K562 (cell line): ENCODE data around the gene CRYBG2. TPM values are rescaled to one million over a fixed set of nuclear protein-coding genes. Genes with fewer than 3 reads are reported as not detected.

Experiments
- BCOR ChIP-seq: fragments of 450-650 bp; IDR thresholded peaks from 2 replicates; pipeline ENCODE4 v1.6.1; 2016
- BRCA1 ChIP-seq, 2 experiments: fragments of 450-650 bp in 1 of 2; sonication (generic) in 1 of 2; formaldehyde crosslinking in 1 of 2; IDR thresholded peaks; 2 replicates each; pipeline versions ENCODE4 v1.5.0 to v1.6.1; 2017 to 2020; ENCODE audit warnings: mild to moderate bottlenecking in 1 of 2, missing genetic modification reagents in 1 of 2
- C11orf30 ChIP-seq: fragments of 450-650 bp; IDR thresholded peaks from 2 replicates; pipeline ENCODE4 v1.6.1; 2016; ENCODE audit warnings: low read depth, mild to moderate bottlenecking
- CCAR2 ChIP-seq: fragments of 200-400 bp; formaldehyde crosslinking; IDR thresholded peaks from 2 replicates; pipeline ENCODE4 v1.6.1; 2017; ENCODE audit warnings: mild to moderate bottlenecking, low read depth, low read length
- ELF1 ChIP-seq: fragments of 200-800 bp; sonication (Bioruptor generic); IDR thresholded peaks from 2 replicates; pipeline ENCODE4 v1.6.1; 2016; ENCODE audit warnings: missing genetic modification characterization, missing compliant biosample characterization
- FOXK1 ChIP-seq: sonication (generic); formaldehyde crosslinking; IDR thresholded peaks from 2 replicates; pipeline ENCODE4 v1.8.0; 2022; ENCODE audit warnings: missing genetic modification reagents, mild to moderate bottlenecking, borderline replicate concordance
- GTF2A2 ChIP-seq: IDR thresholded peaks from 2 replicates; pipeline ENCODE4 v1.6.1; 2016; ENCODE audit warnings: mild to moderate bottlenecking, missing genetic modification characterization, missing compliant biosample characterization
- KDM2B ChIP-seq: fragments of 250-450 bp; sonication (Bioruptor Pico); IDR thresholded peaks from 2 replicates; pipeline ENCODE4 v1.8.0; 2021; ENCODE audit warnings: mild to moderate bottlenecking, moderate library complexity
- KLF1 ChIP-seq: fragments of 450-650 bp; IDR thresholded peaks from 2 replicates; pipeline ENCODE4 v1.6.1; 2016; ENCODE audit warnings: missing genetic modification characterization, missing compliant biosample characterization
- NR2C2 ChIP-seq, 2 experiments: fragments of 200-800 bp in 1 of 2; sonication (Bioruptor generic) in 1 of 2; sonication (generic) in 1 of 2; formaldehyde crosslinking in 1 of 2; IDR thresholded peaks; 2 replicates each; pipeline versions ENCODE4 v1.6.1 to v1.8.0; 2016 to 2022; ENCODE audit warnings: mild to moderate bottlenecking in 1 of 2, missing compliant biosample characterization in 1 of 2, missing genetic modification characterization in 1 of 2, missing genetic modification reagents in 1 of 2
- RNF219 ChIP-seq: fragments of 250-450 bp; sonication (Bioruptor Pico); IDR thresholded peaks from 2 replicates; pipeline ENCODE4 v1.5.0; 2022; ENCODE audit warnings: mild to moderate bottlenecking
- TEAD1 ChIP-seq, 2 experiments: fragments of 450-650 bp in 1 of 2; sonication (generic) in 1 of 2; formaldehyde crosslinking; IDR thresholded peaks; 2 replicates each; pipeline versions ENCODE4 v1.4.0 to v1.8.0; 2020 to 2022; ENCODE audit warnings: mild to moderate bottlenecking in 2 of 2, missing genetic modification reagents in 1 of 2
- THRAP3 ChIP-seq: fragments of 450-650 bp; IDR thresholded peaks from 2 replicates; pipeline ENCODE4 v1.6.1; 2016; ENCODE audit warnings: mild to moderate bottlenecking, inconsistent platforms, borderline replicate concordance
- ZBTB7A ChIP-seq: IDR thresholded peaks from 2 replicates; pipeline ENCODE4 v1.6.1; 2011; ENCODE audit warnings: low read depth, mild to moderate bottlenecking, low read length, moderate library complexity, borderline replicate concordance; ENCODE audit not compliant: control insufficient read depth
- ZFP1 ChIP-seq: fragments of 450-650 bp; formaldehyde crosslinking; IDR thresholded peaks from 2 replicates; pipeline ENCODE4 v1.4.0; 2020; ENCODE audit warnings: mild to moderate bottlenecking, mixed read lengths
- ZNF143 ChIP-seq: sonication (generic); formaldehyde crosslinking; IDR thresholded peaks from 2 replicates; pipeline ENCODE4 v1.9.0; 2022; ENCODE audit warnings: mild to moderate bottlenecking, missing genetic modification reagents
- ZNF324 ChIP-seq: fragments of 250-450 bp; sonication (Bioruptor Pico); IDR thresholded peaks from 2 replicates; pipeline ENCODE4 v1.4.0; 2020; ENCODE audit warnings: mild to moderate bottlenecking
- ZNF785 ChIP-seq: fragments of 250-450 bp; sonication (Bioruptor Pico); IDR thresholded peaks from 2 replicates; pipeline ENCODE4 v1.4.0; 2020; ENCODE audit warnings: mild to moderate bottlenecking
- polyA plus RNA-seq, 8 experiments: library from polyadenylated mRNA; depleted of rRNA in 4 of 8; stranded (reverse) in 5 of 8; unstranded in 3 of 8; fragments of >200 nt; fragmentation: Nextera tagmentation in 2 of 8; fragmentation: Illumina TruSeq in 1 of 8; extraction: Ambion mirVana in 2 of 8; extraction: Trizol in 1 of 8; gene quantifications; 2 replicates each; pipeline versions ENCODE4 v1.2.1 to v1.2.3, GENCODE V29; 2011 to 2014; ENCODE audit warnings: inconsistent platforms in 1 of 8, missing spikeins in 1 of 8
- total RNA-seq, 7 experiments: library from RNA; depleted of rRNA in 6 of 7; stranded (reverse); fragments of >200 nt in 6 of 7; fragmentation: Illumina TruSeq in 2 of 7; extraction: Trizol in 2 of 7; gene quantifications; 2 replicates each; pipeline versions ENCODE4 v1.2.1 to v1.2.3, GENCODE V29; 2011 to 2021; ENCODE audit warnings: low replicate concordance in 1 of 7
- TF ChIP-seq, protein P1 (sequence below): sonication (generic); formaldehyde crosslinking; IDR thresholded peaks from 2 replicates; pipeline ENCODE4 v1.4.0; 2020; ENCODE audit warnings: mild to moderate bottlenecking, missing genetic modification reagents
- TF ChIP-seq, protein P2 (sequence below): fragments of 150-350 bp; conservative IDR thresholded peaks from 2 replicates; pipeline ENCODE4 v1.6.1; 2014; ENCODE audit warnings: low read length

Gene CRYBG2
- total and polyA plus RNA-seq, 9 of the 15 experiments (the other 6 are each of a cell fraction or from before 2014, with no cell fraction given): 0.39 to 8.5 (median 3.7) TPM

DNA sequence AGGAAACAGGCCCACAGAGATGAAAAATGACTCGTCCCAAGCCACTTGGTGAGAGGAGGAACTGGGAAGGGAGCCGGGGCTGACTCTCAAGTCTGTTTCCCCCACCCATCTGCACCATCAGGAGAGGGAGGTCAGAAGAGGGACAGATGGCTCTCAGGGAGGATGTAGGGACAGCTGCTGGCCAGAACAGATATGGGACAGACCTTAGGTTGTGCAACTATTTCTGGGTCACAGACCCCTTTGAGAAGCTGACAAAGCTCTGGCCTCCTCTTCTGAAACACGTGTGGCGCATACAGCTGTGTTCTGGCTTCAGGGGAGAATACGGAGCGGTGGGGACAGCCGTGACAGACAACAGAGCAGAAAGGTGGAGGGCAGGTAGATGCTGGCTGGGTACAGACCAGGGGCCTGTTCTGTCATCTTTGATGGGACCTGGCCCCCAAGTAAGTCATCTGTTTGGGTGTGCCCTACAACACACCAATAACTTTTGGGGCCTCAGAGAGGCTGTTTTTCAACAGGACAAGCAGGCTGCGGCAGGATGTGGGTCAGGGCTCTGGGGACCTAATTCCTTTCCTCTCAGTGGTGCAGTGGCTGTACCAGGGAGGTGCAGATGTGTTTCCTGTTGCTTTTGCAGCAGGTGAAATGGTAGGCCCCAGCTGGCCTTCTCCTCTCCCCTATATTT lies 66.8 kb downstream of the CRYBG2 start (continued):
- TF ChIP-seq GTF2A2 (tag) (no peak), CCAR2 (0 out of 2 replicates have a peak, but pooled peaks have one; percentile 26), ZBTB7A (peak; percentile 95), C11orf30 (no peak), ELF1 (tag) (no peak), BRCA1 (IDR thresholded peaks at IDR 0.05) (no peak), BRCA1 (CRISPR knock-in tag; IDR thresholded peaks at IDR 0.05) (no peak), NR2C2 (CRISPR knock-in tag; IDR thresholded peaks at IDR 0.05) (peak; percentile 69; the same call in 1 of the 2 replicates), NR2C2 (tag; IDR thresholded peaks at IDR 0.05) (peak; percentile 76), ZNF324 (0 out of 2 replicates have a peak, but pooled peaks have one; percentile 42), ZFP1 (CRISPR knock-in tag) (no peak), FOXK1 (CRISPR knock-in tag) (0 out of 2 replicates have a peak, but pooled peaks have one; percentile 12), ZNF143 (no peak), ZNF785 (CRISPR knock-in tag) (no peak), BCOR (peak; percentile 81), THRAP3 (no peak), KLF1 (tag) (no peak), KDM2B (CRISPR knock-in tag) (no peak), TEAD1 (CRISPR knock-in tag; IDR thresholded peaks at IDR 0.05) (peak in 1 of 2 experiments; percentile 49; a peak in 1 of 4 replicates), RNF219 (CRISPR knock-in tag) (no peak)
- TF ChIP-seq, protein P1, sequence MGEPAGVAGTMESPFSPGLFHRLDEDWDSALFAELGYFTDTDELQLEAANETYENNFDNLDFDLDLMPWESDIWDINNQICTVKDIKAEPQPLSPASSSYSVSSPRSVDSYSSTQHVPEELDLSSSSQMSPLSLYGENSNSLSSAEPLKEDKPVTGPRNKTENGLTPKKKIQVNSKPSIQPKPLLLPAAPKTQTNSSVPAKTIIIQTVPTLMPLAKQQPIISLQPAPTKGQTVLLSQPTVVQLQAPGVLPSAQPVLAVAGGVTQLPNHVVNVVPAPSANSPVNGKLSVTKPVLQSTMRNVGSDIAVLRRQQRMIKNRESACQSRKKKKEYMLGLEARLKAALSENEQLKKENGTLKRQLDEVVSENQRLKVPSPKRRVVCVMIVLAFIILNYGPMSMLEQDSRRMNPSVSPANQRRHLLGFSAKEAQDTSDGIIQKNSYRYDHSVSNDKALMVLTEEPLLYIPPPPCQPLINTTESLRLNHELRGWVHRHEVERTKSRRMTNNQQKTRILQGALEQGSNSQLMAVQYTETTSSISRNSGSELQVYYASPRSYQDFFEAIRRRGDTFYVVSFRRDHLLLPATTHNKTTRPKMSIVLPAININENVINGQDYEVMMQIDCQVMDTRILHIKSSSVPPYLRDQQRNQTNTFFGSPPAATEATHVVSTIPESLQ (CRISPR knock-in tag): no peak
- TF ChIP-seq, protein P2, sequence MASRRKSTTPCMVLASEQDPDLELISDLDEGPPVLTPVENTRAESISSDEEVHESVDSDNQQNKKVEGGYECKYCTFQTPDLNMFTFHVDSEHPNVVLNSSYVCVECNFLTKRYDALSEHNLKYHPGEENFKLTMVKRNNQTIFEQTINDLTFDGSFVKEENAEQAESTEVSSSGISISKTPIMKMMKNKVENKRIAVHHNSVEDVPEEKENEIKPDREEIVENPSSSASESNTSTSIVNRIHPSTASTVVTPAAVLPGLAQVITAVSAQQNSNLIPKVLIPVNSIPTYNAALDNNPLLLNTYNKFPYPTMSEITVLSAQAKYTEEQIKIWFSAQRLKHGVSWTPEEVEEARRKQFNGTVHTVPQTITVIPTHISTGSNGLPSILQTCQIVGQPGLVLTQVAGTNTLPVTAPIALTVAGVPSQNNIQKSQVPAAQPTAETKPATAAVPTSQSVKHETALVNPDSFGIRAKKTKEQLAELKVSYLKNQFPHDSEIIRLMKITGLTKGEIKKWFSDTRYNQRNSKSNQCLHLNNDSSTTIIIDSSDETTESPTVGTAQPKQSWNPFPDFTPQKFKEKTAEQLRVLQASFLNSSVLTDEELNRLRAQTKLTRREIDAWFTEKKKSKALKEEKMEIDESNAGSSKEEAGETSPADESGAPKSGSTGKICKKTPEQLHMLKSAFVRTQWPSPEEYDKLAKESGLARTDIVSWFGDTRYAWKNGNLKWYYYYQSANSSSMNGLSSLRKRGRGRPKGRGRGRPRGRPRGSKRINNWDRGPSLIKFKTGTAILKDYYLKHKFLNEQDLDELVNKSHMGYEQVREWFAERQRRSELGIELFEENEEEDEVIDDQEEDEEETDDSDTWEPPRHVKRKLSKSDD: no peak
